Neural cell (in vitro differentiated cells): ENCODE results near the gene MRPL37. TPM values are rescaled to one million over a fixed set of nuclear protein-coding genes. Genes with fewer than 3 reads are reported as not detected.

ENCODE experiments used
- H2AFZ ChIP-seq: fragments of 200-600, 300-800 bp; sonication (generic), shearing (Covaris generic); 2 replicates; pipeline ENCODE4 v1.6.0; 2014; ENCODE audit warnings: low read depth, mild to moderate bottlenecking, antibody characterized with exemption, low read length, moderate library complexity
- H3F3A ChIP-seq: fragments of 200-600 bp; shearing (Covaris generic); 2 replicates; pipeline ENCODE4 v1.6.1; 2016; ENCODE audit warnings: mild to moderate bottlenecking, moderate library complexity, mixed read lengths, antibody characterized with exemption, low read length; ENCODE audit not compliant: insufficient read depth, poor library complexity, severe bottlenecking
- H3K27ac ChIP-seq: fragments of 200-600, 300-800 bp; sonication (generic), shearing (Covaris generic); 2 replicates; pipeline ENCODE4 v1.5.1; 2014; ENCODE audit warnings: mild to moderate bottlenecking, low read length, moderate library complexity
- H3K27me3 ChIP-seq: fragments of 300-800, 200-600 bp; sonication (generic), shearing (Covaris generic); 2 replicates; pipeline ENCODE4 v1.6.0; 2014; ENCODE audit warnings: mild to moderate bottlenecking, low read depth, low read length, moderate library complexity; ENCODE audit not compliant: insufficient read depth
- H3K36me3 ChIP-seq: fragments of 300-800, 200-600 bp; sonication (generic), shearing (Covaris generic); 2 replicates; pipeline ENCODE4 v1.5.1; 2014; ENCODE audit warnings: mild to moderate bottlenecking, antibody characterized with exemption, low read length, moderate library complexity; ENCODE audit not compliant: insufficient read depth
- H3K4me2 ChIP-seq: fragments of 300-800, 200-600 bp; sonication (generic), shearing (Covaris generic); 2 replicates; pipeline ENCODE4 v1.6.0; 2014; ENCODE audit warnings: mild to moderate bottlenecking, low read length
- H3K4me3 ChIP-seq: fragments of 300-800, 200-600 bp; sonication (generic), shearing (Covaris generic); 2 replicates; pipeline ENCODE4 v1.5.1; 2014; ENCODE audit warnings: mild to moderate bottlenecking, low read length, moderate library complexity
- H3K79me2 ChIP-seq: fragments of 200-600 bp; shearing (Covaris generic); replicated peaks from 2 replicates; pipeline ENCODE4 v1.6.0; 2014; ENCODE audit warnings: mild to moderate bottlenecking, low read length, moderate library complexity; ENCODE audit not compliant: insufficient read depth
- H3K9ac ChIP-seq: fragments of 300-800, 200-600 bp; sonication (generic), shearing (Covaris generic); 2 replicates; pipeline ENCODE4 v1.6.1; 2016; ENCODE audit warnings: mild to moderate bottlenecking, low read length, mixed read lengths
- H3K9me2 ChIP-seq: fragments of 200-600 bp; shearing (Covaris generic); 2 replicates; pipeline ENCODE4 v1.6.1; 2016; ENCODE audit warnings: mild to moderate bottlenecking, low read length, mixed read lengths; ENCODE audit not compliant: insufficient read depth
- H3K9me3 ChIP-seq: fragments of 200-600, 300-800 bp; sonication (generic), shearing (Covaris generic); 2 replicates; pipeline ENCODE4 v1.6.1; 2016; ENCODE audit warnings: mild to moderate bottlenecking, mixed run types, low read length, moderate library complexity, mixed read lengths
- H4K20me1 ChIP-seq: fragments of 200-600 bp; shearing (Covaris generic); 2 replicates; pipeline ENCODE4 v1.6.1; 2016; ENCODE audit warnings: mild to moderate bottlenecking, mixed run types; ENCODE audit not compliant: insufficient read depth
- CTCF ChIP-seq: fragments of 450-650 bp; IDR thresholded peaks from 2 replicates; pipeline ENCODE4 v1.5.1; 2014; ENCODE audit warnings: antibody characterized with exemption, mild to moderate bottlenecking, moderate library complexity; ENCODE audit not compliant: poor library complexity, severe bottlenecking
- EP300 ChIP-seq: fragments of 450-650 bp; conservative IDR thresholded peaks from 2 replicates; pipeline ENCODE4 v1.6.1; 2014; ENCODE audit warnings: antibody characterized with exemption, mild to moderate bottlenecking, moderate library complexity; ENCODE audit not compliant: poor library complexity, severe bottlenecking
- EZH2 ChIP-seq: fragments of 200-600, 300-800 bp; shearing (Covaris generic), sonication (generic); IDR thresholded peaks from 2 replicates; pipeline ENCODE4 v1.6.1; 2014; ENCODE audit warnings: antibody characterized with exemption, low read length, borderline replicate concordance, mild to moderate bottlenecking; ENCODE audit not compliant: insufficient read depth, poor library complexity, severe bottlenecking
- MXI1 ChIP-seq: fragments of 450-650 bp; conservative IDR thresholded peaks from 2 replicates; pipeline ENCODE4 v1.6.1; 2014; ENCODE audit warnings: antibody characterized with exemption, mild to moderate bottlenecking; ENCODE audit not compliant: poor library complexity, severe bottlenecking
- POLR2AphosphoS5 ChIP-seq: IDR thresholded peaks from 2 replicates; pipeline ENCODE4 v1.6.1; 2012
- RAD21 ChIP-seq: fragments of 450-650 bp; conservative IDR thresholded peaks from 2 replicates; pipeline ENCODE4 v1.6.1; 2014; ENCODE audit warnings: antibody characterized with exemption, mild to moderate bottlenecking, moderate library complexity
- REST ChIP-seq: IDR thresholded peaks from 2 replicates; pipeline ENCODE4 v1.6.1; 2012; ENCODE audit warnings: borderline replicate concordance
- SMC3 ChIP-seq: fragments of 450-650 bp; conservative IDR thresholded peaks from 2 replicates; pipeline ENCODE4 v1.6.1; 2014; ENCODE audit warnings: antibody characterized with exemption, mild to moderate bottlenecking, moderate library complexity; ENCODE audit not compliant: poor library complexity
- TAF1 ChIP-seq: IDR thresholded peaks from 2 replicates; pipeline ENCODE4 v1.6.1; 2012; ENCODE audit warnings: low read depth
- polyA plus RNA-seq: library from polyadenylated mRNA; depleted of rRNA; stranded (reverse); fragments of >200 nt; gene quantifications from 2 replicates; pipeline ENCODE4 v1.2.3, GENCODE V29; 2014

The MRPL37 gene
- polyA plus RNA-seq, 1 donor from 2014 or later: 24.3 TPM

GRCh38 chr1:54178296-54179070, 21.5 kb upstream of the MRPL37 start:
- no peak overlapping the region for H3K9ac ChIP-seq

More at GRCh38 chr1:54178296-54179070, 21.5 kb upstream of the MRPL37 start:
- no peaks in the 10 kb centered on the region for H3K27me3 ChIP-seq
- no peaks in the 10 kb centered on the region for H3F3A ChIP-seq
- H4K20me1 ChIP-seq: no peaks in the 10 kb centered on the region
- TF ChIP-seq TAF1 (no peak), EP300 (no peak), CTCF (no peak), EZH2 (no peak), POLR2AphosphoS5 (no peak), MXI1 (no peak), SMC3 (no peak), REST (no peak), RAD21 (no peak)
- H3K4me2 ChIP-seq: no peak overlapping the region
- H2AFZ ChIP-seq: no peak overlapping the region
- no peaks in the 10 kb centered on the region for H3K79me2 ChIP-seq
- no peaks in the 10 kb centered on the region for H3K36me3 ChIP-seq
- H3K9me2 ChIP-seq: no peaks in the 10 kb centered on the region
- H3K27ac ChIP-seq: no peak overlapping the region
- H3K9me3 ChIP-seq: no peaks in the 10 kb centered on the region
- no peak overlapping the region for H3K4me3 ChIP-seq
